Thyroid gland (tissue), 4 donors: Measurements from ENCODE around the gene RNASE8. TPM values are rescaled to one million over a fixed set of nuclear protein-coding genes. Genes with fewer than 3 reads are reported as not detected.

Experiments used
- DNase-seq, 2 donors: peaks; one replicate each; pipeline ENCODE4 v3.0.0-alpha.2; 2019
- H3K27ac ChIP-seq, 3 donors: fragments of 200-600 bp; sonication (generic); 1 replicate in 2 of 3; 2 replicates in 1 of 3; pipeline ENCODE4 v1.5.1; 2016 to 2019; ENCODE audit warnings: mild to moderate bottlenecking in 1 of 3, moderate library complexity in 1 of 3
- H3K27me3 ChIP-seq: fragments of 200-600 bp; sonication (generic); one replicate; pipeline ENCODE4 v1.5.1; 2019
- H3K36me3 ChIP-seq, 2 donors: fragments of 200-600 bp; sonication (generic); one replicate each; pipeline ENCODE4 v1.5.1; 2016 to 2019
- H3K4me1 ChIP-seq, 2 donors: fragments of 200-600 bp; sonication (generic); one replicate each; pipeline ENCODE4 v1.5.1; 2017 to 2019
- H3K4me3 ChIP-seq, 3 donors: fragments of 200-600 bp; sonication (generic); replicated peaks in 1 of 3; 1 replicate in 2 of 3; 2 replicates in 1 of 3; pipeline ENCODE4 v1.5.1; 2016; ENCODE audit warnings: mild to moderate bottlenecking in 1 of 3
- H3K9me3 ChIP-seq: fragments of 200-600 bp; sonication (generic); one replicate; pipeline ENCODE4 v1.5.1; 2017
- POLR2A ChIP-seq, 2 donors: fragments of 450-650 bp; IDR thresholded peaks; one replicate each; pipeline ENCODE4 v1.6.1; 2017; ENCODE audit warnings: antibody characterized with exemption in 2 of 2, mild to moderate bottlenecking in 2 of 2, moderate library complexity in 1 of 2
- WGBS, 2 donors: methylation state at CpG; one replicate each; pipeline ENCODE4 v1.1.5; 2017; 5-methylcytosine and 5-hydroxymethylcytosine counted together
- intact Hi-C: fragments of 100-400 bp; cut with DNase I; formaldehyde crosslinking; loops from one replicate; pipeline ENCODE4 v1.15.1; 2023
- total RNA-seq, 4 donors: library from RNA; depleted of rRNA; stranded (reverse); fragments of >200 nt; gene quantifications; one replicate each; pipeline ENCODE4 v1.2.3, GENCODE V29; 2016
- TF ChIP-seq, protein P1 (sequence below), 6 experiments: fragments of 200-600 bp in 3 of 6; fragments of 450-650 bp in 3 of 6; sonication (generic) in 3 of 6; IDR thresholded peaks; one replicate each; pipeline ENCODE4 v1.5.1; 2016 to 2019; ENCODE audit warnings: antibody characterized with exemption in 6 of 6, mild to moderate bottlenecking in 2 of 6, inconsistent platforms in 1 of 6, moderate library complexity in 1 of 6

RNASE8 gene
- total RNA-seq, 4 donors from 2014 or later, result not detected

DNA sequence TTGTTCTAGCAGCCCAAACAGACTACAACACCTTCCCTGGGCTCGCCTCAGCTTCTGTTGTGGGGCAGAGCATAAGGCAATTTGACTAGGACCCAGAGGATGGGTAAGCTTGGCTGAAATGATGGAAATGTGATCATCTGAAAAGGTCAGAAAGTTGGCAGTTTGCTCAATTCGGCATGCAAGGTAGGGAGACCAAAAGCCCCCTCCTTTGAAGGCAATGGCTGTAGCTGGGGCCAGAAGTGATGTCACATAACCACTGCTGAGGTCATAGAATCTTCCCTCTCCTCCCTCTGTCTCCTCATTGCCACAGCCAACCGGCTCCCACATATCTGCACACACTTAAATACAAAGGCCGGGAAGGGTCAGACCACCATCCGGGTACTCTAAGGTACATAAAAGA is 27.7 kb upstream of the RNASE8 start, which contains the start of gene TPPP2:
Gene TPPP2 (plus strand): TSS at position 301 of the 400 bp plus-strand sequence. CDS start 365 bp downstream, outside the sequence.
- Histone ChIP-seq H3K27me3 (no peaks in the 10 kb centered on the region), H3K4me3 (no peak within 1 kb of the TSS), H3K4me1 (peaks cover 0 to 11% of the 10 kb centered on the region in 2 donors), H3K36me3 (no peaks in the 10 kb centered on the region), H3K27ac (no peak within 1 kb of the TSS), H3K9me3 (no peaks in the 10 kb centered on the region)
- DNase-seq, result no peak
- intact Hi-C loops, result no loop called here
- 93 to 96% methylated on average over 5 of the region's 5 CpGs for WGBS, 2 donors
- TF ChIP-seq, protein P1, sequence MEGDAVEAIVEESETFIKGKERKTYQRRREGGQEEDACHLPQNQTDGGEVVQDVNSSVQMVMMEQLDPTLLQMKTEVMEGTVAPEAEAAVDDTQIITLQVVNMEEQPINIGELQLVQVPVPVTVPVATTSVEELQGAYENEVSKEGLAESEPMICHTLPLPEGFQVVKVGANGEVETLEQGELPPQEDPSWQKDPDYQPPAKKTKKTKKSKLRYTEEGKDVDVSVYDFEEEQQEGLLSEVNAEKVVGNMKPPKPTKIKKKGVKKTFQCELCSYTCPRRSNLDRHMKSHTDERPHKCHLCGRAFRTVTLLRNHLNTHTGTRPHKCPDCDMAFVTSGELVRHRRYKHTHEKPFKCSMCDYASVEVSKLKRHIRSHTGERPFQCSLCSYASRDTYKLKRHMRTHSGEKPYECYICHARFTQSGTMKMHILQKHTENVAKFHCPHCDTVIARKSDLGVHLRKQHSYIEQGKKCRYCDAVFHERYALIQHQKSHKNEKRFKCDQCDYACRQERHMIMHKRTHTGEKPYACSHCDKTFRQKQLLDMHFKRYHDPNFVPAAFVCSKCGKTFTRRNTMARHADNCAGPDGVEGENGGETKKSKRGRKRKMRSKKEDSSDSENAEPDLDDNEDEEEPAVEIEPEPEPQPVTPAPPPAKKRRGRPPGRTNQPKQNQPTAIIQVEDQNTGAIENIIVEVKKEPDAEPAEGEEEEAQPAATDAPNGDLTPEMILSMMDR (IDR thresholded peaks at IDR 0.05), result no peak
- no peak for TF ChIP-seq POLR2A (IDR thresholded peaks at IDR 0.05)

DNA sequence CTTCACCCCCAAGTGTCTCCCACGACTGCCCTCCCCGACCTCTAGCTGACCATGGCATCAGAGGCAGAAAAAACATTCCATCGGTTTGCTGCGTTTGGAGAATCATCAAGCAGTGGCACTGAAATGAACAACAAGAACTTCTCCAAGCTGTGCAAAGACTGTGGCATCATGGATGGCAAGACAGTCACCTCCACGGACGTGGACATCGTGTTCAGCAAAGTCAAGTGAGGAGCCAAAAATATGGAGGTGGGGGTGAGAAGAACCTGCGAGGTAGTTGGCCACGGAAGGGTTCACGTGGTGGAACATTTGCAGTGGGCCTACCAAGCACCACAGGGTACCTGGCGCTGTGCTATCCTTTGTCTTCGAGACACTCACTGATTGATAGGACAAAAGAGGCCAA is 27.1 kb upstream of the RNASE8 start:
- DNase-seq, result no peak
- no peaks in the 10 kb centered on the region for H3K36me3 ChIP-seq
- H3K4me1 ChIP-seq, result peaks cover 0 to 11% of the 10 kb centered on the region in 2 donors
- intact Hi-C loops, result no loop called here
- no peak overlapping the region for H3K4me3 ChIP-seq
- no peaks in the 10 kb centered on the region for H3K9me3 ChIP-seq
- WGBS, 2 donors, result 82% methylated on average over 12 of the region's 12 CpGs
- TF ChIP-seq, protein P1 (IDR thresholded peaks at IDR 0.05), result no peak
- no peak for TF ChIP-seq POLR2A (IDR thresholded peaks at IDR 0.05)
- no peak overlapping the region for H3K27ac ChIP-seq
- H3K27me3 ChIP-seq, result no peaks in the 10 kb centered on the region

DNA sequence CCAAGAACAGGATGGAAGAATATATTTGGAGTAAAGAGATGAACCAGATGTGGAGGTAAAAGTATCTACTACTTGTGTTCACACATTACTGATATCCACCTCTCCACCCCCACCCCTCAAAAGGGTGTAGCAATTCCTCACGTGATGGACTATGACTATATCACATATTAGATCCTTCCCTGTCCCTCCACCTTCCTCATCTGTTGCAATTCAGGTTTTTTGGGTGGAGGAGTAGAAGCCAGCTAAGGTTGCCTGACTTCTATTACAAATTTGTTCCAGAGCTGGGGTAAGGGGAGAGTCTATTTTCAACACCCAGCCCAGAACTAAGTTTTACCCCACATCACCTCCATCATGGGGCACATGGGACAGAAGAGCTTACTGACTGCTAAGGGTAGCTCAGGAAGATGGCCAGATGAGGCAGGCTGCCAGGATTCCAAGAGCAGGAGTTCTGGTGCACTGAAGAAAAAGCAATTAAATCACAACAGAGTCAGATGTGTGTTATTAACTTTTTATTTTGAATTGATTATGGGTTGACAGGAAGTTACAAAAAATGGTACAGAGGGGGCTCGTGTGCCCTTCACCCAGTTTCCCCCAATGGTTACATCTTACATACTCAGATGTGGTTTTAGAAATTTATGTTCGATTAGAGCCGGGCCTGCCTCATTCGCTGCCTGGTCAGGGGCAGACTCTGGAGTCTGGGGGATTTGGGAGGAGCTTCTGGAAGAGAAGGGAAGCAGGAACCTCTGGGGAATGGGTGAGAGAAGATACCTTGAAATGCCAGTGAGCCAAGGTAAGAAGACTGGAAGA is 25.1 kb upstream of the RNASE8 start:
- no peaks in the 10 kb centered on the region for H3K27me3 ChIP-seq
- H3K4me3 ChIP-seq, result no peak overlapping the region
- H3K9me3 ChIP-seq, result no peaks in the 10 kb centered on the region
- no peaks in the 10 kb centered on the region for H3K36me3 ChIP-seq
- H3K27ac ChIP-seq, result no peak overlapping the region
- WGBS, 2 donors, result 86 to 93% methylated on average over 5 of the region's 5 CpGs
- no peak for DNase-seq
- no peak for TF ChIP-seq POLR2A (IDR thresholded peaks at IDR 0.05)
- TF ChIP-seq, protein P1 (IDR thresholded peaks at IDR 0.05), result no peak
- H3K4me1 ChIP-seq, result no peaks in the 10 kb centered on the region
- intact Hi-C loops, result no loop called here

DNA sequence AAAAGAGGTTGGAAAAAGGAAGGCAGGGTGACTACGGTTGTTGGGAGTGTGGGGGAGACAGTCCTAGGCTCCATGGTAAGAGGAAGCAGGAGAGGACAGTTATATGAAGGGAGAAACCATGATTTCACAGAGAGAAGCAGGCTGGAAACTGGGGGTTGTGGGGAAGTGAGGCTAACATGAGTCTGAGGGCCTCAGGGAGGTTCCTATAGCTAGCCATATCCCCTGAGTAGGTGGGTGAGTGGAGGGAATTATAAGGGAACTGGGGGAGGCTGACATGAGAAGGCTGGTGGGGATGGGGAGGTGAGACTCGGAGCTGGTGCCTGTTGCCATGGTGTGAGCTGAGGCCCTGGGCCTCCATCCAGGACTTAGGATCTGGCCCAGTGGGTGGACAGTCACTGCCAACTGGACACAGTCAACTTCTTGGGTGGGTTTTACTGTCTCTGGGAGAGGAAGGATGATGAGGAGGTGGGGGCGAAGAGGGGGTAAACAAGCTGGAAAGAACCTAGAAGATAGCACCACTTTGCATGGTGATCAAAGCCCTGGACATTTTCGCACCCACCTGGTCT is 24.4 kb upstream of the RNASE8 start:
- Histone ChIP-seq H3K9me3 (no peaks in the 10 kb centered on the region), H3K36me3 (no peaks in the 10 kb centered on the region), H3K4me1 (peaks cover 0 to 2% of the 10 kb centered on the region in 2 donors), H3K27ac (no peak overlapping the region), H3K4me3 (no peak overlapping the region), H3K27me3 (no peaks in the 10 kb centered on the region)
- WGBS, 2 donors, result 88 to 89% methylated on average over 4 of the region's 4 CpGs
- TF ChIP-seq, protein P1 (IDR thresholded peaks at IDR 0.05), result no peak
- no peak for TF ChIP-seq POLR2A (IDR thresholded peaks at IDR 0.05)
- intact Hi-C loops, result no loop called here
- DNase-seq, result no peak

DNA sequence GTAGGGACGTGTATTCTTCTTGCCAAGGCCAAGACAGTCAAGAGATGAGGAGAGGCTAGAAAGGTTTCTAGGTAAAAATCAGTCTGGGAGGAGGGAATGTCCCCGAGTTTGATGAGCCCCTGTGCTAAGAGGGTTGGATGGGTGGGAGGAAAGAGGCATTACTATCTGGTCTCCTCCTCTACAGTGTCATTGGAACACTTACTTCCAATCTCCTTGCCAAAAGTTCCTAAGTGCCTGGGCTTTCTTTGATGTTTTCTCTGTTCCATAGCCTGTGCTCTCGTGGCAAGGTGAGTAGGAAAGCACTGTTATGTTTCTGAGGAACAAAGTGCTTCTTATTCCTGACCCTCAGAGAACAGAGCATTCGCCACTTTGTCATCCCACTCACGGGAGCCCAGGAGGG is 22.9 kb upstream of the RNASE8 start, which contains the start of gene RNASE13:
Gene RNASE13 (minus strand): TSS at position 101 of the 400 bp plus-strand sequence. CDS start 519 bp downstream, outside the sequence.
- 63 to 76% methylated on average over 5 of the region's 5 CpGs for WGBS, 2 donors
- Histone ChIP-seq H3K36me3 (no peaks in the 10 kb centered on the region), H3K4me1 (peaks cover 13 to 17% of the 10 kb centered on the region in 2 donors), H3K4me3 (no peak within 1 kb of the TSS), H3K27me3 (no peaks in the 10 kb centered on the region), H3K27ac (no peak within 1 kb of the TSS), H3K9me3 (no peaks in the 10 kb centered on the region)
- TF ChIP-seq POLR2A (IDR thresholded peaks at IDR 0.05), result no peak
- TF ChIP-seq, protein P1 (IDR thresholded peaks at IDR 0.05), result no peak
- intact Hi-C loops, result no loop called here
- no peak for DNase-seq
